HG02759 (cell line): ENCODE measurements around the gene C13orf46.

Source experiments
- ATAC-seq: cut with Tn5 transposase; IDR thresholded peaks from one replicate; pipeline ENCODE4 v1.9.1; 2021; ENCODE audit warnings: mild to moderate bottlenecking, moderate library complexity; ENCODE audit not compliant: unreplicated experiment

Gene C13orf46

GRCh38 chr13:113941571-113942191, 32.2 kb downstream of the C13orf46 start:
- ATAC-seq, result no peak

DNA sequence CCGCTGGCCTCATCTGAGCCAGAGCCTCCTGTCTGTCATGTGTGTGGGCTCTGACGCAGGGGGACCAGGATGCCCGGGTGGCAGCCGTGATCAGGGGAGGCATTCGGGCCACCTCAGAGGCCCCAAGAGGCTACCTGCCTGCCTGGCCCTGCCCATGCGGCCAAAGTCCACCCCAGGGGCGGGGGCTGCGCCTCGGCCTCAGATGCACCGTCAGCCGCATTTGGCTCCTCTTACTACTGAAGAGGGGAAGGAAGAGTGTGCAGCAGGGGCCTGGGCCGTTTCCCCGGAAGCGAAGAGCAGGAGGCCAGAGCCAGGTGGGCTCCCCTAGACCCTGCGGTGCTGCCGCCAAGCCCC, 34.0 kb downstream of the C13orf46 start:
- no peak for ATAC-seq

- no peak for ATAC-seq
Observed at GRCh38 chr13:113939129-113939943, 34.5 kb downstream of the C13orf46 start.

GRCh38 chr13:113938716-113939115, 35.2 kb downstream of the C13orf46 start:
- ATAC-seq, result no peak

GRCh38 chr13:113938246-113938645, 35.6 kb downstream of the C13orf46 start:
- ATAC-seq, result no peak

- no peak for ATAC-seq
Observed at GRCh38 chr13:113937527-113938180, 36.2 kb downstream of the C13orf46 start.

DNA sequence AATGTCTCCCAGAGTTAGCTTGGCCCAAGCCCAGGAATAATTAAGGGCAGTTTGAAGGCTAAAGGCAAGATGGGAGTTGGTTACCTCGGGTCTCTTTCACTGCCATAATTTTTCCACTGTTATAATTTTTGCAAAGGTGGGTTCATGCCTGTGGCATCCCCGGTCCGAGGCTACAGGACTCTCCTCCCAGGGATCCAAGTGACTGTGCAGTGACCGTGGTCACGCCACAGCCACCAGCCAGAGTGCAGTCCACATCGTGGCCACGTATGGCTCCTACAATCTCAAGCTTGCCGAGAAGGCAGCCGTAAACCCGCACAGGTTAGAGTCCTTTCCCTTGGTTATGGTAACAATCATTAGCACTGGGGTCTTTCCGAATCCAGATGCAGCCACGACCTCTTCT, 36.8 kb downstream of the C13orf46 start:
- ATAC-seq, result no peak

GRCh38 chr13:113936166-113936965, 37.5 kb downstream of the C13orf46 start:
- no peak for ATAC-seq

GRCh38 chr13:113935001-113935844, 38.7 kb downstream of the C13orf46 start:
- no peak for ATAC-seq

DNA sequence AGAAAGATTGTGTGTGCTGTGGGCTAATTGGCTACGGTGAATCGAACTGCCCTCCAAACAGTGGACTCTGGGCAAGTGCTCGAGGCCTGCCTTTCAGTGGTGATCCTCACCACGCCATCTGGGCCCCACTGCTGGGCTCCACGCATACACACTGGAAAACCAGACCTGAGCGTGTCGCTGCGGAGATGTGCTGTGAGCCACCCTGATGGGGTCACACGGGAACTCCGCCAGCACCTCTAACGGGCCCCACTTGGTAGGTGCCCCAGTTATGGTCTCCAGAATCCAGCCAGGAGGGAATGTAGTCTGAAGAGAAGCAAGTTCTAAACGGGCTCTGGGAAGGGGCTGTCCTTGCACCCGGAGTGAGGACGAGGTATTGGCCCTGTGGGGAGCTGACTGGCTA, 39.3 kb downstream of the C13orf46 start:
- ATAC-seq, result no peak

DNA sequence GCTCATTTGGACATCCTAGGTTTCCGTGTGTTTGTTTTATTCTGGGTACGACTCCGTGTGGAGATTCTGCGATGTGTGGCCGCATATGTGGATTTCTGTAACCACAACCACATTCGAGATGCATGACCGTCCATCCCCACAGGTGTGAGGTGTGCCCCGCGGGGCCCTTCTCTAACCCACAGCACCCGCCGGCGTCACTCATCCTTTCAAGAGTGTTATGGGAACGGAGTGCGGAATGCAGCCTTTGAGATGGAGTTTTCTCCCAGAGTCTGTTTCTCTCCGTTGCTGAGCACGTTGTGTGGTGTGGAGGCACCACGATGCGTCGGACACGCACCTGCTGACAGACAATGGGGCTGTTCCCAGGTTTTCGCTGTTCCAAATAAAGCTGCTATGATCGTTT, 40.0 kb downstream of the C13orf46 start:
- ATAC-seq, result no peak

DNA sequence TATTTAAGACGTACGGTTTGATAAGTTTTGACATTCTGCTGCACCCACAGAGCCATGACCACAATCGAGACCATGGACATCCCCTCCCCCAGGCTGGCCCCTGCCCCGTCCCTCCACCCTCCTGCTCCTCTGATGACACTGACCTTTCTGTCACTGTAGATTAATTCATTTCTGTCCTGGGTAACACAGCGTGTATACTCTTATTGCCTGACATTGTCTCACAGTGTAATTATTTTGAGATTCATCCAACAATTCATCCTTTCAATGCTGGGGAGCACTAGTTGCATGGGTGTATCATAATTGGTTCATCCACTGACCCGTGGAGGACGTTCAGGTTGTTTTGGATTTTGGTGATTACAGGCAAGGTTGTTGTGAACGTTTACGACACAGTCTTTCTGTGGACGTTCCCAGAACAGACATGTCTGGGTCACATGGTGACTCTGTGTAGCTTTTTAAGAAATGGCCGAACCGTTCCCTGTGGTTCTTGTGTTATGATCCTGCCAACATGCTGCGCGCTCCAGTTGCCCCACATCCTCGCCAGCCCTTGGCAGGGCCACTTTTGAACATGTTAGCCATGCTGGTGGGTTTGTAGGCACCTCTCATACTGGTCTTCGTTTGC, 41.9 kb downstream of the C13orf46 start:
- ATAC-seq, result no peak

GRCh38 chr13:113930671-113931637, 42.9 kb downstream of the C13orf46 start:
- ATAC-seq, result no peak

DNA sequence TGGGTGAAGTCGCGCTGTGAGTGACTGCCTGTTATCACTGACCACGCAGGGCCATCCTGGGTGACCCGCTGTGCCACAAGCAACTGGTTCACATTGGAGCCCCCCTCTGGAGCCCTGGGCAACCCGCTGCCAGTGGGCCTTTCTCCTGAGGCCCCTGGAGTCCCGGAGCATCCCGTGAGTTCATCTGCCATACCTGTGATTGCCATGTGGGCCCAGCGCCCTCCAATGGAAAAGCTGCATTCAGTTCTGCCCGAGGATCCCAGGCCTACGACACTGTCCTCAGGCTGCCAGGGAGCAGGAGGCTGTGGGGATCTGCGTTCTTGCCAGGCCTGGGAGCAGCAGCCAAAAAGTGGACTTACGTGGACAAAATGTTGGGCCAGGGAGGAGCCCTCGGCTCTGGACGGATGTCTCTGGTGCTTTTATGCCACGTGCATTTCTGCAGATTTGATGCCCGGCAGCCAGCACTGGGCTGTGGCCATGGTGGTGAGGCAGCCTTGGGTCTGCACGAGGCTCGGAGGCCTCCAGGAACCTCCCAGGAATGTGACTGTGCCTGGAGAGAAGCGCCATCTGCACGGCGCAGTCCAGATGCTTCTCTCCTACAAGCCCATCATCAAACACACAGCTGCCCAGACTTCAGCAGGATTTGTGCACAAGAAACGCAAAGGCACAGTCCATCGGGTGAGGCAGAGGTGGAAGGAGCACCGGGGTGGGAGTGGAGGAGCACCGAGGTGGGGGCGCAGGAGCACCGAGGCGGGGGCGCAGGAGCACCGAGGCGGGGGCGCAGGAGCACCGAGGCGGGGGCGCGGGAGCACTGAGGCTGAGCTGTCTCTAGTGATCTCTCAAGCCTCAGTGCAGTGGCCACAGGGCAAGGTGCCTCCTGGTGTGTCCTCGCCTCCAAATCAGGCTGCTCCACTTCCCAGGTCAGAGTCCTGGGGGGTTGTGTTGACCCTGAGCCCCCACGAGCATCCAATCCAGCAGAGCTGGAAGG, 44.0 kb downstream of the C13orf46 start:
- ATAC-seq, result no peak

- ATAC-seq, result no peak
Observed at GRCh38 chr13:113928685-113929627, 44.9 kb downstream of the C13orf46 start.
